HEK293 (cell line): ENCODE measurements around the gene SYNC.
A peak's percentile ranks its signal among the peaks of the same experiment; 100 is the strongest.

Experiments used
- BCL11A ChIP-seq: fragments of 450-650 bp; formaldehyde crosslinking; IDR thresholded peaks from 2 replicates; pipeline ENCODE4 v1.5.1; 2016; ENCODE audit warnings: low read depth, missing biosample characterization, missing genetic modification characterization
- KLF16 ChIP-seq: fragments of 450-650 bp; formaldehyde crosslinking; IDR thresholded peaks from 2 replicates; pipeline ENCODE4 v1.5.1; 2017; ENCODE audit warnings: missing biosample characterization, missing genetic modification characterization
- SCRT1 ChIP-seq: fragments of 450-650 bp; formaldehyde crosslinking; IDR thresholded peaks from 2 replicates; pipeline ENCODE4 v1.5.1; 2016; ENCODE audit warnings: missing biosample characterization, missing genetic modification characterization, borderline replicate concordance
- ZBTB17 ChIP-seq: fragments of 450-650 bp; formaldehyde crosslinking; IDR thresholded peaks from 2 replicates; pipeline ENCODE4 v1.5.1; 2016; ENCODE audit warnings: missing biosample characterization, missing genetic modification characterization
- ZIC2 ChIP-seq: fragments of 450-650 bp; formaldehyde crosslinking; IDR thresholded peaks from 2 replicates; pipeline ENCODE4 v1.5.1; 2016; ENCODE audit warnings: missing biosample characterization, missing genetic modification characterization
- ZNF10 ChIP-seq: fragments of 450-650 bp; formaldehyde crosslinking; IDR thresholded peaks from 2 replicates; pipeline ENCODE4 v1.5.1; 2017; ENCODE audit warnings: missing biosample characterization, missing genetic modification characterization
- ZNF112 ChIP-seq: fragments of 450-650 bp; formaldehyde crosslinking; IDR thresholded peaks from 2 replicates; pipeline ENCODE4 v1.5.0; 2017; ENCODE audit warnings: missing biosample characterization, missing genetic modification characterization
- ZNF155 ChIP-seq: fragments of 450-650 bp; formaldehyde crosslinking; IDR thresholded peaks from 2 replicates; pipeline ENCODE4 v1.5.1; 2016; ENCODE audit warnings: missing biosample characterization, missing genetic modification characterization
- ZNF16 ChIP-seq: fragments of 450-650 bp; formaldehyde crosslinking; IDR thresholded peaks from 2 replicates; pipeline ENCODE4 v1.5.1; 2016; ENCODE audit warnings: low read depth, missing biosample characterization, missing genetic modification characterization
- ZNF266 ChIP-seq: fragments of 450-650 bp; formaldehyde crosslinking; IDR thresholded peaks from 2 replicates; pipeline ENCODE4 v1.5.1; 2016; ENCODE audit warnings: missing biosample characterization, missing genetic modification characterization, low read depth
- ZNF274 ChIP-seq, 2 experiments: fragments of 200-500 bp in 1 of 2; fragments of 450-650 bp in 1 of 2; sonication (Bioruptor generic) in 1 of 2; formaldehyde crosslinking in 1 of 2; IDR thresholded peaks; 2 replicates each; pipeline versions ENCODE4 v1.5.1 to v1.6.1; 2014 to 2016; ENCODE audit warnings: borderline replicate concordance in 1 of 2, inconsistent platforms in 1 of 2, low read length in 1 of 2, missing biosample characterization in 1 of 2, missing genetic modification characterization in 1 of 2
- ZNF292 ChIP-seq: fragments of 450-650 bp; formaldehyde crosslinking; IDR thresholded peaks from 2 replicates; pipeline ENCODE4 v1.5.1; 2016; ENCODE audit warnings: low read depth, missing biosample characterization, missing genetic modification characterization, borderline replicate concordance
- ZNF324 ChIP-seq: fragments of 450-650 bp; formaldehyde crosslinking; IDR thresholded peaks from 2 replicates; pipeline ENCODE4 v1.5.1; 2016; ENCODE audit warnings: missing biosample characterization, missing genetic modification characterization
- ZNF433 ChIP-seq: fragments of 450-650 bp; formaldehyde crosslinking; IDR thresholded peaks from 2 replicates; pipeline ENCODE4 v1.5.1; 2016; ENCODE audit warnings: missing biosample characterization, missing genetic modification characterization, low read depth
- ZNF596 ChIP-seq: fragments of 450-650 bp; IDR thresholded peaks from 2 replicates; pipeline ENCODE4 v1.5.0; 2018; ENCODE audit warnings: missing biosample characterization, mild to moderate bottlenecking, missing genetic modification characterization, moderate library complexity
- ZNF623 ChIP-seq: fragments of 450-650 bp; formaldehyde crosslinking; IDR thresholded peaks from 2 replicates; pipeline ENCODE4 v1.5.1; 2016; ENCODE audit warnings: missing biosample characterization, missing genetic modification characterization
- ZNF624 ChIP-seq: fragments of 450-650 bp; formaldehyde crosslinking; IDR thresholded peaks from 2 replicates; pipeline ENCODE4 v1.5.1; 2017; ENCODE audit warnings: missing biosample characterization, missing genetic modification characterization
- TF ChIP-seq, protein P1 (sequence below): sonication (generic); formaldehyde crosslinking; IDR thresholded peaks from 2 replicates; pipeline ENCODE4 v1.8.1; 2022; ENCODE audit warnings: mild to moderate bottlenecking, moderate library complexity, missing genetic modification reagents
- TF ChIP-seq, protein P2 (sequence below): fragments of 450-650 bp; formaldehyde crosslinking; IDR thresholded peaks from 2 replicates; pipeline ENCODE4 v1.5.1; 2016; ENCODE audit warnings: missing biosample characterization, missing genetic modification characterization
- TF ChIP-seq, protein P3 (sequence below): fragments of 450-650 bp; formaldehyde crosslinking; IDR thresholded peaks from 2 replicates; pipeline ENCODE4 v1.5.1; 2016; ENCODE audit warnings: missing biosample characterization, missing genetic modification characterization
- TF ChIP-seq, protein P4 (sequence below): fragments of 450-650 bp; formaldehyde crosslinking; IDR thresholded peaks from 2 replicates; pipeline ENCODE4 v1.5.0; 2017; ENCODE audit warnings: missing biosample characterization, missing genetic modification characterization, borderline replicate concordance
- TF ChIP-seq, protein P5 (sequence below): fragments of 450-650 bp; formaldehyde crosslinking; IDR thresholded peaks from 2 replicates; pipeline ENCODE4 v1.5.1; 2017; ENCODE audit warnings: missing biosample characterization, missing genetic modification characterization
- TF ChIP-seq, protein P6 (sequence below): fragments of 450-650 bp; formaldehyde crosslinking; IDR thresholded peaks from 2 replicates; pipeline ENCODE4 v1.5.1; 2016; ENCODE audit warnings: missing biosample characterization, missing genetic modification characterization
- TF ChIP-seq, protein P7 (sequence below): fragments of 450-650 bp; formaldehyde crosslinking; IDR thresholded peaks from 2 replicates; pipeline ENCODE4 v1.5.1; 2016; ENCODE audit warnings: missing biosample characterization, missing genetic modification characterization, low read depth

Gene SYNC

DNA sequence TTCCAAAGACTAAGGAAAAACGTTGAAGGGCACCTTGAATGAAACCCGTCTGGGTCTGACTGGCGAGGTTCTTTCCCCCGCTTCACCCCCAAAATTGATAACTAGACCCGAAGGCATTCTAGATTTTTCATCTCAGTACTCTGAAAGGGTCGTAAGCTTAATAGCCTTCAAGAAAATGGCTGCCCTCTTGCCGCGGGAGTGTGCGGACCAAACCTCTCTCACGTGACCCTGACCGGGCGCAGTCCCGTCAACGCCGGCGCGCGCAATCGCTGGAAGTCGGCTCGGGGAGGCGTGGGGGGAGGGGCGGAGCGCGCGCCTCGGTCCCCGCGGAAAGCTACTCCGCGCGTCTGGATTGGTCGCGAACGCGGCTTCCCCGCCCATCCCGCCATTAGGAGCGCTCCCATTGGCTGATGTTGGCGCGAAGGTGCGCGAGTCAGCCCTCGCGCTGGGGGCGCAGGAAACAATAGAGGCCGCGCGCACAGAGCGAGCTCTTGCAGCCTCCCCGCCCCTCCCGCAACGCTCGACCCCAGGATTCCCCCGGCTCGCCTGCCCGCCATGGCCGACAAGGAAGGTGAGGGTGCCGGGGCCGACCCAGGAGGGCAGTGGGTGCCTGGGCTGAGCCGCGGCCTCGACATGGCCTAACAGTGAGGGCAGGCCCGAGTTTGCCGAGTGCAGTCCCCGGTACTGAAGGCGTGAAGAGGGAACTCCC is 51.7 kb downstream of the SYNC start, which contains the start of gene RBBP4 (continued):
- TF ChIP-seq, protein P1, sequence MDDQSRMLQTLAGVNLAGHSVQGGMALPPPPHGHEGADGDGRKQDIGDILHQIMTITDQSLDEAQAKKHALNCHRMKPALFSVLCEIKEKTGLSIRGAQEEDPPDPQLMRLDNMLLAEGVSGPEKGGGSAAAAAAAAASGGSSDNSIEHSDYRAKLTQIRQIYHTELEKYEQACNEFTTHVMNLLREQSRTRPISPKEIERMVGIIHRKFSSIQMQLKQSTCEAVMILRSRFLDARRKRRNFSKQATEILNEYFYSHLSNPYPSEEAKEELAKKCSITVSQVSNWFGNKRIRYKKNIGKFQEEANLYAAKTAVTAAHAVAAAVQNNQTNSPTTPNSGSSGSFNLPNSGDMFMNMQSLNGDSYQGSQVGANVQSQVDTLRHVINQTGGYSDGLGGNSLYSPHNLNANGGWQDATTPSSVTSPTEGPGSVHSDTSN: peak; percentile 98
- TF ChIP-seq SCRT1 (no peak), ZNF112 (tag by site-specific recombination) (no peak), ZNF324 (no peak; the same call in none of the 2 replicates), ZNF155 (no peak), ZNF623 (tag by site-specific recombination) (no peak), ZNF266 (tag by site-specific recombination) (no peak), BCL11A (tag by site-specific recombination) (0 out of 2 replicates have a peak, but pooled peaks have one; percentile 52), ZNF433 (tag by site-specific recombination) (no peak), ZNF596 (tag by site-specific recombination) (no peak; the same call in 1 of the 2 replicates), ZNF16 (tag by site-specific recombination) (no peak), ZIC2 (tag by site-specific recombination) (peak; percentile 74), ZNF624 (no peak), ZNF292 (no peak), ZNF10 (tag by site-specific recombination) (no peak), KLF16 (tag by site-specific recombination) (peak; percentile 58; the same call in 1 of the 2 replicates), ZBTB17 (tag by site-specific recombination) (peak; percentile 72; the same call in 1 of the 2 replicates), ZNF274 (IDR thresholded peaks at IDR 0.05; ENCODE audit: low read length) (no peak), ZNF274 (tag by site-specific recombination; IDR thresholded peaks at IDR 0.05; ENCODE audit: borderline replicate concordance) (no peak)
- TF ChIP-seq, protein P2, sequence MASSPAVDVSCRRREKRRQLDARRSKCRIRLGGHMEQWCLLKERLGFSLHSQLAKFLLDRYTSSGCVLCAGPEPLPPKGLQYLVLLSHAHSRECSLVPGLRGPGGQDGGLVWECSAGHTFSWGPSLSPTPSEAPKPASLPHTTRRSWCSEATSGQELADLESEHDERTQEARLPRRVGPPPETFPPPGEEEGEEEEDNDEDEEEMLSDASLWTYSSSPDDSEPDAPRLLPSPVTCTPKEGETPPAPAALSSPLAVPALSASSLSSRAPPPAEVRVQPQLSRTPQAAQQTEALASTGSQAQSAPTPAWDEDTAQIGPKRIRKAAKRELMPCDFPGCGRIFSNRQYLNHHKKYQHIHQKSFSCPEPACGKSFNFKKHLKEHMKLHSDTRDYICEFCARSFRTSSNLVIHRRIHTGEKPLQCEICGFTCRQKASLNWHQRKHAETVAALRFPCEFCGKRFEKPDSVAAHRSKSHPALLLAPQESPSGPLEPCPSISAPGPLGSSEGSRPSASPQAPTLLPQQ: no peak; the same call in 1 of the 2 replicates
- TF ChIP-seq, protein P3, sequence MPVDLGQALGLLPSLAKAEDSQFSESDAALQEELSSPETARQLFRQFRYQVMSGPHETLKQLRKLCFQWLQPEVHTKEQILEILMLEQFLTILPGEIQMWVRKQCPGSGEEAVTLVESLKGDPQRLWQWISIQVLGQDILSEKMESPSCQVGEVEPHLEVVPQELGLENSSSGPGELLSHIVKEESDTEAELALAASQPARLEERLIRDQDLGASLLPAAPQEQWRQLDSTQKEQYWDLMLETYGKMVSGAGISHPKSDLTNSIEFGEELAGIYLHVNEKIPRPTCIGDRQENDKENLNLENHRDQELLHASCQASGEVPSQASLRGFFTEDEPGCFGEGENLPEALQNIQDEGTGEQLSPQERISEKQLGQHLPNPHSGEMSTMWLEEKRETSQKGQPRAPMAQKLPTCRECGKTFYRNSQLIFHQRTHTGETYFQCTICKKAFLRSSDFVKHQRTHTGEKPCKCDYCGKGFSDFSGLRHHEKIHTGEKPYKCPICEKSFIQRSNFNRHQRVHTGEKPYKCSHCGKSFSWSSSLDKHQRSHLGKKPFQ (tag by site-specific recombination): peak; percentile 89
- TF ChIP-seq, protein P4, sequence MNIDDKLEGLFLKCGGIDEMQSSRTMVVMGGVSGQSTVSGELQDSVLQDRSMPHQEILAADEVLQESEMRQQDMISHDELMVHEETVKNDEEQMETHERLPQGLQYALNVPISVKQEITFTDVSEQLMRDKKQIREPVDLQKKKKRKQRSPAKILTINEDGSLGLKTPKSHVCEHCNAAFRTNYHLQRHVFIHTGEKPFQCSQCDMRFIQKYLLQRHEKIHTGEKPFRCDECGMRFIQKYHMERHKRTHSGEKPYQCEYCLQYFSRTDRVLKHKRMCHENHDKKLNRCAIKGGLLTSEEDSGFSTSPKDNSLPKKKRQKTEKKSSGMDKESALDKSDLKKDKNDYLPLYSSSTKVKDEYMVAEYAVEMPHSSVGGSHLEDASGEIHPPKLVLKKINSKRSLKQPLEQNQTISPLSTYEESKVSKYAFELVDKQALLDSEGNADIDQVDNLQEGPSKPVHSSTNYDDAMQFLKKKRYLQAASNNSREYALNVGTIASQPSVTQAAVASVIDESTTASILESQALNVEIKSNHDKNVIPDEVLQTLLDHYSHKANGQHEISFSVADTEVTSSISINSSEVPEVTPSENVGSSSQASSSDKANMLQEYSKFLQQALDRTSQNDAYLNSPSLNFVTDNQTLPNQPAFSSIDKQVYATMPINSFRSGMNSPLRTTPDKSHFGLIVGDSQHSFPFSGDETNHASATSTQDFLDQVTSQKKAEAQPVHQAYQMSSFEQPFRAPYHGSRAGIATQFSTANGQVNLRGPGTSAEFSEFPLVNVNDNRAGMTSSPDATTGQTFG (tag by site-specific recombination): no peak
- TF ChIP-seq, protein P5, sequence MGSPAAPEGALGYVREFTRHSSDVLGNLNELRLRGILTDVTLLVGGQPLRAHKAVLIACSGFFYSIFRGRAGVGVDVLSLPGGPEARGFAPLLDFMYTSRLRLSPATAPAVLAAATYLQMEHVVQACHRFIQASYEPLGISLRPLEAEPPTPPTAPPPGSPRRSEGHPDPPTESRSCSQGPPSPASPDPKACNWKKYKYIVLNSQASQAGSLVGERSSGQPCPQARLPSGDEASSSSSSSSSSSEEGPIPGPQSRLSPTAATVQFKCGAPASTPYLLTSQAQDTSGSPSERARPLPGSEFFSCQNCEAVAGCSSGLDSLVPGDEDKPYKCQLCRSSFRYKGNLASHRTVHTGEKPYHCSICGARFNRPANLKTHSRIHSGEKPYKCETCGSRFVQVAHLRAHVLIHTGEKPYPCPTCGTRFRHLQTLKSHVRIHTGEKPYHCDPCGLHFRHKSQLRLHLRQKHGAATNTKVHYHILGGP: no peak
- TF ChIP-seq, protein P6, sequence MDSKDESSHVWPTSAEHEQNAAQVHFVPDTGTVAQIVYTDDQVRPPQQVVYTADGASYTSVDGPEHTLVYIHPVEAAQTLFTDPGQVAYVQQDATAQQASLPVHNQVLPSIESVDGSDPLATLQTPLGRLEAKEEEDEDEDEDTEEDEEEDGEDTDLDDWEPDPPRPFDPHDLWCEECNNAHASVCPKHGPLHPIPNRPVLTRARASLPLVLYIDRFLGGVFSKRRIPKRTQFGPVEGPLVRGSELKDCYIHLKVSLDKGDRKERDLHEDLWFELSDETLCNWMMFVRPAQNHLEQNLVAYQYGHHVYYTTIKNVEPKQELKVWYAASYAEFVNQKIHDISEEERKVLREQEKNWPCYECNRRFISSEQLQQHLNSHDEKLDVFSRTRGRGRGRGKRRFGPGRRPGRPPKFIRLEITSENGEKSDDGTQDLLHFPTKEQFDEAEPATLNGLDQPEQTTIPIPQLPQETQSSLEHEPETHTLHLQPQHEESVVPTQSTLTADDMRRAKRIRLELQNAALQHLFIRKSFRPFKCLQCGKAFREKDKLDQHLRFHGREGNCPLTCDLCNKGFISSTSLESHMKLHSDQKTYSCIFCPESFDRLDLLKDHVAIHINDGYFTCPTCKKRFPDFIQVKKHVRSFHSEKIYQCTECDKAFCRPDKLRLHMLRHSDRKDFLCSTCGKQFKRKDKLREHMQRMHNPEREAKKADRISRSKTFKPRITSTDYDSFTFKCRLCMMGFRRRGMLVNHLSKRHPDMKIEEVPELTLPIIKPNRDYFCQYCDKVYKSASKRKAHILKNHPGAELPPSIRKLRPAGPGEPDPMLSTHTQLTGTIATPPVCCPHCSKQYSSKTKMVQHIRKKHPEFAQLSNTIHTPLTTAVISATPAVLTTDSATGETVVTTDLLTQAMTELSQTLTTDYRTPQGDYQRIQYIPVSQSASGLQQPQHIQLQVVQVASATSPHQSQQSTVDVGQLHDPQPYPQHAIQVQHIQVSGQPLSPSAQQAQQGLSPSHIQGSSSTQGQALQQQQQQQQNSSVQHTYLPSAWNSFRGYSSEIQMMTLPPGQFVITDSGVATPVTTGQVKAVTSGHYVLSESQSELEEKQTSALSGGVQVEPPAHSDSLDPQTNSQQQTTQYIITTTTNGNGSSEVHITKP (tag by site-specific recombination): peak; percentile 47; the same call in 1 of the 2 replicates
- TF ChIP-seq, protein P7, sequence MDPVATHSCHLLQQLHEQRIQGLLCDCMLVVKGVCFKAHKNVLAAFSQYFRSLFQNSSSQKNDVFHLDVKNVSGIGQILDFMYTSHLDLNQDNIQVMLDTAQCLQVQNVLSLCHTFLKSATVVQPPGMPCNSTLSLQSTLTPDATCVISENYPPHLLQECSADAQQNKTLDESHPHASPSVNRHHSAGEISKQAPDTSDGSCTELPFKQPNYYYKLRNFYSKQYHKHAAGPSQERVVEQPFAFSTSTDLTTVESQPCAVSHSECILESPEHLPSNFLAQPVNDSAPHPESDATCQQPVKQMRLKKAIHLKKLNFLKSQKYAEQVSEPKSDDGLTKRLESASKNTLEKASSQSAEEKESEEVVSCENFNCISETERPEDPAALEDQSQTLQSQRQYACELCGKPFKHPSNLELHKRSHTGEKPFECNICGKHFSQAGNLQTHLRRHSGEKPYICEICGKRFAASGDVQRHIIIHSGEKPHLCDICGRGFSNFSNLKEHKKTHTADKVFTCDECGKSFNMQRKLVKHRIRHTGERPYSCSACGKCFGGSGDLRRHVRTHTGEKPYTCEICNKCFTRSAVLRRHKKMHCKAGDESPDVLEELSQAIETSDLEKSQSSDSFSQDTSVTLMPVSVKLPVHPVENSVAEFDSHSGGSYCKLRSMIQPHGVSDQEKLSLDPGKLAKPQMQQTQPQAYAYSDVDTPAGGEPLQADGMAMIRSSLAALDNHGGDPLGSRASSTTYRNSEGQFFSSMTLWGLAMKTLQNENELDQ (tag by site-specific recombination): no peak
